ENCODE data around the gene TMEM236.

TMEM236 gene

DNA sequence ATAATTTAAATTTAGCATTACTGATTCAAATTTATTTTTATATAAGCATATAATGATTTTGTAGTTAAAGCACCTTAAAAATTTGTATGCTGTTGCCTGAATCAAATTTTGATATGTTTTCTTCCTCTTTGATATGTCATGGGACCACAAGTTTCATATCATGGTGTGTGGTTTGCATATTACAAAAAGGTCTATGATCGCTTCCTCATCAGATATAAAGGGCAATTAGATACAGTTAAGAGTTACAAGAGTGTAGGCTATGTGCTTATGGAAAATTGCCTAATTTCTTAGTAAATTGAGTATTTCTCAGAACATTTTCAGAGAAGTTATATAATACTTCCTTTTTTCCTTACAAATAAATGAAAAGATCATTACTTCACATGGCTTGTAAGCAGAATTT is 79.3 kb downstream of the TMEM236 start:
- no peak for DNase-seq (ENCODE audit: low spot score)

DNA sequence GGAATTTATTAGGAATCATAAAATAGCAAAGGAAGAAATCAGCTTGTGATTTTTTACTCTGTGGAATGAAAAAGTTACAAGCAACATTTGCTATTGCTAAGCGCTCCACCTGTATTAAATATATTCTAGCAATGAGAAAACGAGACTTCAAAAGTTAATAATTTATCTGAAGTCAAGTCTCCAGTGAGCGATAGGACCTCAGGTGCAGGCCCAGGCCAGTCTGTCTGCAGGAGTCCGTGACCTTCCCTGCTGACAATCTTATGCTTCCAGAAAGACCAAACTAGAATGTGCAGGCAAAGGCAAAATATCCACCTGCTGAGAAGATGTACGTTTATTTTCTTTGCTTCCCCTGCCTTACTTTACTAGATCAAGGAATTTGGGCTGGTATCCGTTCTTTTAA is 79.9 kb downstream of the TMEM236 start:
- no peak for DNase-seq (ENCODE audit: low spot score)

DNA sequence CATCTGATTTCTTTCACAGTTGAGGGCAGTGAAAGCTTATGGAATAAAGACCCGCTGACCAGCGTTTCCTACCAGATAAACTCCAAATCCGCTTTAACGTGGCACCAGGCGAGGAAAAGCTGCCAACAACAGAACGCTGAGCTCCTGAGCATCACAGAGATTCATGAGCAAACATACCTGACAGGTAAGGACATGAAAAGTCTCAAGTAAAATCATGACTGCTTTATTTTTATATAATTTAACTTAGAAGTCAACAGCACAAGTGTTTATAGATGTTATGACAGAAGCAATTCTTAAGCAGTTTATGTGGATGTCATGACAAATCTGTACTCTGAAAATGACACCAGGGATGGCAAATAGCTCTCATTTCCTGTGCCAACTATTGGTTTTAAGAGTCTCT is 81.7 kb downstream of the TMEM236 start:
- DNase-seq (ENCODE audit: low spot score), result no peak

DNA sequence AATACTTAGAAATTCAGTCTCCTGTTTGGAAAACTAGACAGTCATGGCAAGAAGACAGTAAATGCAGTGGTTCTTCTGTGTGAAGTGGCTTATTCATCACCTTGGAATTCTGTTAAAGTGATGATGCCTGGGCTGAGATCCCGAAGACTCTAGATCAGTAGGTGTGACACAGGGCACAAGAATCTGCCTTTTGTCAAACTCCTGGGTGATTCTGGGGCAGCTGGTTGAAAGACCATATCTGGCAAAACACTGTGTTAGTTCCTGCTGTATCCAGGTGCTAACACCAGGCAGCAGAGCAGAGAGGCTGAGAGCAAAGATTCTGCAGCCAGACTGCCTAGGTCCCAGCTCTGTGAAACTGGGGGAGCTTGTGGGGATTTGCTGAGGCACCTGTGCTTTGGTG is 83.7 kb downstream of the TMEM236 start:
- no peak for DNase-seq (ENCODE audit: low spot score)

DNA sequence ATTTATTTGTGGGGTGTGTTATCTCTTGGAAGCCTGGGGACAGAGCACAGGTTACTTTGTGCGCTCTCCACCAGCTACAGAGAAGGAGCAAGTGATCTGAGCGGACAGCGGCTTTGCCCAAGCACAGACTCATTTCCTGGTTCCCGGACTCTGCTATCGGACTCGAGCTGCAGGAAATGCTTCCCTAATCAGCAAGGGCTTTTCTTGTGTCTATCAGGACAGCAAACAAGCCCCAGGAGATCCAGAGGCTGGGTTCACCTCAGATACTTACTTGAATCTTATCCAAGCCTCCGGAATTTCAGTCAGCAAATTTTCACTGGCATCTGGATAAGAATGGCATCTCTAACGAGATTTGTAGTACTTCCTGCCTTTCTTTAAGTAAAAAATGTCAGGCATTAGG is 84.9 kb downstream of the TMEM236 start:
- peak; percentile 30 for DNase-seq (ENCODE audit: low spot score)

DNA sequence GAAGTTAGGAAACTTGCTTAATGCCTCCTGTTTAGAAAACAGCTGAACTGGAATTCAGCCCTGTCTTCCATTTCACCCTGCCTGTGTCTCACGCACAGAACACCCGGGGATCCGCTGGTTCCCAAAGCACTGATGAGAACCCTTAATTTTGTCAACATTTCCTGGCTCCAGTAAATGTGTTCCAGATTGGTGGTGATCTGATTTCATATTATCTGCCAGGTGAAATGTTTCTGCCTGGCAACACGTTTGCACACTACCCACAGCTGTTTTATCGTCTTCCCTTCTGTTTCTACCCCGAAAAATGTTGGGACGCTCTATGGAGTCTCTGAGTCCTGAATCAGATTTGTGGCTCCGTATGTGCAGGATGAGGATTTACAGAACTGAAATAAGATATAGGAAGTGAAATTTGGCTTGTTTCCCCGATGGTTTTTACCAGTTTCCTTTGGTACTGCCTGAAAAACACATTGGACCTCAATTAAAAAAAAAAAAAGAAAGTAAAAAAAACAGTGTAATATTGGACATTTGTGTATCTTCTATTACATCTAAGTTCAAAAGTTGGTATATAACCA is 86.2 kb downstream of the TMEM236 start:
- no peak for DNase-seq (ENCODE audit: low spot score)

DNA sequence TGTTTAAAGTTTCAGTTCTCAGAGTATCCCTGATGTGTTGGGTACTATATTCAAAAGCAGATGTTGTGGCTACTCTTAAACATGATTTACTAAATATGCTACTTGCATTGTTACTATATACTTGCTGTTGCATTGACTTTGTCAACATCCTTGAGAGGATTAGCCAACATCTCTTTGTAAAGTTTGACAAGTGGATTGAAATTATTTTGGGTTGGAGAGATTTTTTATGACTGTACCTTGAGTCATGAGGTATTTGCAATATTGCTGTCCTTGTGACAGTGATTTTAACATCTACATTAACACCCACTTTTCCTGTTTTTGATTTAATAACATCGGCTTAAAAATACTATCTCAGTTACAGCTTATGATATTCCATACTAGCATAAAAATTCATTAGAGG is 89.0 kb downstream of the TMEM236 start:
- no peak for DNase-seq (ENCODE audit: low spot score)

DNA sequence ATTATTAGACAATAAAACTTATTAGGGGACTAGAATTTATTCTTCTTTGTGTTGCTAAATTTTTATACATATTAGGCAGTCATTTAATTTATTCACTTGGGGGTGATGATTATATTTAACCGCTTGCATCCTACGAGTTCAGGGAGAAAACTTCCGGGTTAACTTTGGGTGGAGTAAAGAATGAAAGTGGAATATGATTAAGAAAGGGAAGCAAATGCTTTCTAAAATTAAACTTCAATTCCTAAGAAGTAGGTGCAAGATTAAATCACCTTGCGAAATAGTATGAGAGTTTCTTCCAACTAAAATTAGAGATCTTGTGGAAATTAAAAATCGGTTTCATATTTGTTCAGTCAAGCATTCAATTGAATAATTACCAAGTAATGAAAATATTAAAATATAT is 90.6 kb downstream of the TMEM236 start:
- no peak for DNase-seq (ENCODE audit: low spot score)

DNA sequence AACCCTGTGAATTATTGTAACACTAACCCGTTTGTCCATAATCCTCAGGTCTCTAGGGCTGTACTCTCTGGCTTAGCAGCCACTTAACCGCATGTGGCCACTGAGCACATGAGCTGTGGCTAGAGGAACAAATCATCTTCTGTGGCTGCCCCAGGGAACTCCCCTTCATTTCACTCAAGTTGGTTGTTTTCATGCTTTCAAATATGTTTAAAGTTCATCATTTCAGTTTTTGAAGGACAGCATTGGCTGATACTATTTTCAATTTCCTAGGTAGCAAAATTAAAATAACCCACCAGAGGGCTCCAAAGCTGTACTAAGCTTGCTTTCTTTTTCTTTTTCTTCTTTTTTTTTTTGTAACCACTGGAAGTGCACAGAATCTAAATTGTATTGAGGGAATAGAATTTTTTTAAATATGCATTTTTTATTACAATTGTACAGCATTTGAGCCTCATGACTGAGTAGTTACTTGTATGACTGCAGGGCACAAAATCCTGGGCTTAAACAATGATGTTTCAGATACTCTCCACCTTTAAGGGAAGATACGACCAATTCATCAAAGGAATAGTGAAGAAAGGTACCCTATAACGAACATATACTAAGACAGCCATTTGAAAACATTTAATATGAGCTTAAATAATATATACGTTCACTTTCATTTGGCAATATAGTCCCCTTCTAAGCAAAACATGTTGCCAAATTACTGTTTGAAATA is 95.7 kb downstream of the TMEM236 start:
- DNase-seq (ENCODE audit: low spot score), result no peak

- DNase-seq (ENCODE audit: low spot score), result no peak
Measured at GRCh38 chr10:17848646-17849045, 96.6 kb downstream of the TMEM236 start.
